Esophagus squamous epithelium (tissue), 4 donors: Measurements from ENCODE around the gene ABHD3.

Source experiments
- CTCF ChIP-seq, 6 experiments: fragments of 450-650 bp in 4 of 6; fragments of 200-600 bp in 2 of 6; sonication (generic) in 2 of 6; IDR thresholded peaks; one replicate each; pipeline ENCODE4 v1.5.1; 2016 to 2019; ENCODE audit warnings: antibody characterized with exemption in 6 of 6, mild to moderate bottlenecking in 4 of 6, moderate library complexity in 4 of 6
- POLR2A ChIP-seq, 4 donors: fragments of 450-650 bp; IDR thresholded peaks; one replicate each; pipeline ENCODE4 v1.6.1; 2017; ENCODE audit warnings: antibody characterized with exemption in 4 of 4, mild to moderate bottlenecking in 4 of 4, moderate library complexity in 3 of 4

GRCh38 chr18:21602299-21602587 is 102.3 kb downstream of the ABHD3 start:
- TF ChIP-seq CTCF (IDR thresholded peaks at IDR 0.05) (no peak), POLR2A (IDR thresholded peaks at IDR 0.05) (no peak)
